Prostate gland (tissue), 2 donors: ENCODE measurements around the gene HAP1.

ENCODE experiments used
- CTCF ChIP-seq, 4 experiments: fragments of 200-600 bp in 2 of 4; fragments of 450-650 bp in 2 of 4; sonication (generic) in 2 of 4; IDR thresholded peaks; 1 replicate in 3 of 4; 2 replicates in 1 of 4; pipeline ENCODE4 v1.5.1; 2016 to 2019; ENCODE audit warnings: antibody characterized with exemption in 4 of 4, mild to moderate bottlenecking in 2 of 4, moderate library complexity in 2 of 4
- POLR2A ChIP-seq: fragments of 450-650 bp; IDR thresholded peaks from one replicate; pipeline ENCODE4 v1.6.1; 2016; ENCODE audit warnings: antibody characterized with exemption, mild to moderate bottlenecking

GRCh38 chr17:41763327-41763726 is 28.9 kb upstream of the HAP1 start:
- TF ChIP-seq CTCF (IDR thresholded peaks at IDR 0.05) (no peak), POLR2A (no peak)
